Lung (tissue), 4 donors: ENCODE measurements around the gene PHLDB2. TPM values are rescaled to one million over a fixed set of nuclear protein-coding genes. Genes with fewer than 3 reads are reported as not detected.

Experiments used
- polyA plus RNA-seq, 2 donors: library from polyadenylated mRNA; stranded (reverse); fragments of 200-250 nt; gene quantifications; one replicate each; pipeline ENCODE4 v1.2.1, GENCODE V29; 2013
- total RNA-seq, 2 donors: library from RNA; depleted of rRNA in 1 of 2; stranded (reverse); fragments of >200 nt in 1 of 2; gene quantifications; one replicate each; pipeline ENCODE4 v1.2.1, GENCODE V29; 2014 to 2021
- donor health status: Bipolar disorder and iron deficiency.
- donor health status: healthy.
- donor health status: DM: yes; HTN: yes; CAD: no.

PHLDB2 gene
- total and polyA plus RNA-seq, 4 donors = 14.4 to 58.1 (median 26.7) TPM

Other genes starting within 250 kb of the PHLDB2 start
- 1 to 10 TPM; 4.0 to 6.4 TPM for gene PLCXD2, start 184.6 kb upstream of the PHLDB2 start, total RNA-seq
- gene PLCXD2, start 184.6 kb upstream of the PHLDB2 start, polyA plus RNA-seq = 10 to 100 TPM in 1 of 2 donors, 1 to 10 TPM in 1; 8.4 to 17.7 TPM
- gene ABHD10, start 119.8 kb downstream of the PHLDB2 start, total RNA-seq = 10 to 100 TPM; 24.4 to 52.1 TPM
- gene ABHD10, start 119.8 kb downstream of the PHLDB2 start, polyA plus RNA-seq = 10 to 100 TPM; 10.6 to 21.6 TPM
- 1 to 10 TPM in 1 of 2 donors, under 1 TPM in 1; 0.89 to 2.6 TPM for gene TAGLN3, start 139.7 kb downstream of the PHLDB2 start, total RNA-seq
- gene TAGLN3, start 139.7 kb downstream of the PHLDB2 start, polyA plus RNA-seq = 1 to 10 TPM in 1 of 2 donors, under 1 TPM in 1; 0.71 to 2.3 TPM
- gene TMPRSS7, start 175.5 kb downstream of the PHLDB2 start, total RNA-seq = under 1 TPM; 0.09 to 0.31 TPM
- gene TMPRSS7, start 175.5 kb downstream of the PHLDB2 start, polyA plus RNA-seq = under 1 TPM; 0.12 to 0.23 TPM
- 10 to 100 TPM; 21.4 to 22.4 TPM for gene C3orf52, start 227.1 kb downstream of the PHLDB2 start, total RNA-seq
- 1 to 10 TPM; 6.5 to 7.6 TPM for gene C3orf52, start 227.1 kb downstream of the PHLDB2 start, polyA plus RNA-seq